Stimulated activated CD8-positive, alpha-beta memory T cell treated with anti-CD3 and anti-CD28 coated beads, Interleukin-15, amount 100 ng/mL, for 48 hours (primary cell): ENCODE results near the gene STK32B.
"Not testable (repeated sequence)": the region's sequence is repeated elsewhere in the genome, so short reads cannot be mapped to it uniquely, and the experiment has no call there.

ENCODE experiments used
- DNase-seq, 2 donors: peaks; one replicate each; pipeline ENCODE4 v3.0.0-alpha.2; 2020; ENCODE audit warnings: low read depth in 2 of 2

Gene STK32B

GRCh38 chr4:5393911-5394513 lies 342.7 kb downstream of the STK32B start:
- no peak for DNase-seq

- DNase-seq, result no peak
These were observed 344.5 kb downstream of the STK32B start for GRCh38 chr4:5395781-5396180.

GRCh38 chr4:5398056-5398455 lies 346.8 kb downstream of the STK32B start:
- no peak for DNase-seq

- no peak for DNase-seq
These were observed 347.8 kb downstream of the STK32B start for GRCh38 chr4:5399124-5399523.

GRCh38 chr4:5399790-5400421 lies 348.6 kb downstream of the STK32B start:
- no peak for DNase-seq

- DNase-seq, result no peak
These were observed 352.6 kb downstream of the STK32B start for GRCh38 chr4:5403746-5404497.

- DNase-seq, result no peak
These were observed 358.0 kb downstream of the STK32B start for GRCh38 chr4:5409237-5409636.

GRCh38 chr4:5409972-5410618 lies 358.8 kb downstream of the STK32B start:
- no peak for DNase-seq

- DNase-seq, result no peak
These were observed 361.0 kb downstream of the STK32B start for GRCh38 chr4:5412296-5412695.

- DNase-seq, result no peak
These were observed 361.5 kb downstream of the STK32B start for GRCh38 chr4:5412751-5413150.

GRCh38 chr4:5416637-5417036 lies 365.4 kb downstream of the STK32B start:
- DNase-seq, result no peak

GRCh38 chr4:5420266-5420665 lies 369.0 kb downstream of the STK32B start:
- no peak for DNase-seq

GRCh38 chr4:5421416-5421815 lies 370.1 kb downstream of the STK32B start:
- no peak for DNase-seq

- DNase-seq, result no peak
These were observed 370.9 kb downstream of the STK32B start for GRCh38 chr4:5422195-5422594.

GRCh38 chr4:5423670-5424069 lies 372.4 kb downstream of the STK32B start:
- no peak for DNase-seq

- no peak for DNase-seq
These were observed 372.9 kb downstream of the STK32B start for GRCh38 chr4:5424211-5424610.

GRCh38 chr4:5424901-5425300 lies 373.6 kb downstream of the STK32B start:
- no peak for DNase-seq

GRCh38 chr4:5429747-5430146 lies 378.5 kb downstream of the STK32B start:
- DNase-seq, result no peak

GRCh38 chr4:5433196-5433595 lies 381.9 kb downstream of the STK32B start:
- no peak for DNase-seq

- DNase-seq, result no peak
These were observed 383.9 kb downstream of the STK32B start for GRCh38 chr4:5435201-5435600.

GRCh38 chr4:5435823-5436222 lies 384.5 kb downstream of the STK32B start:
- no peak for DNase-seq

GRCh38 chr4:5443976-5444802 lies 392.9 kb downstream of the STK32B start:
- not testable (repeated sequence) for DNase-seq
